ENCODE data around the gene ELAVL2.

ELAVL2 gene

GRCh38 chr9:23751633-23752032 is 74.4 kb downstream of the ELAVL2 start:
- H3K9me3 ChIP-seq (ENCODE audit: control insufficient read depth, low read length), result no peaks in the 10 kb centered on the region
- H3K79me2 ChIP-seq, result no peaks in the 10 kb centered on the region
- TF ChIP-seq CTCF (IDR thresholded peaks at IDR 0.05), result no peak
- H3K4me1 ChIP-seq, result no peaks in the 10 kb centered on the region
- H3K9ac ChIP-seq, result no peak overlapping the region
- H3K36me3 ChIP-seq (ENCODE audit: control insufficient read depth, insufficient read depth, low read length), result no peaks in the 10 kb centered on the region
- no peak overlapping the region for H3K27ac ChIP-seq
- no peaks in the 10 kb centered on the region for H3K27me3 ChIP-seq (ENCODE audit: control insufficient read depth, insufficient read depth, low read length)
- no peak overlapping the region for H3K4me3 ChIP-seq (ENCODE audit: low read depth, low read length)
- H3K4me2 ChIP-seq (ENCODE audit: low read length), result no peak overlapping the region
- H2AFZ ChIP-seq, result no peak overlapping the region

DNA sequence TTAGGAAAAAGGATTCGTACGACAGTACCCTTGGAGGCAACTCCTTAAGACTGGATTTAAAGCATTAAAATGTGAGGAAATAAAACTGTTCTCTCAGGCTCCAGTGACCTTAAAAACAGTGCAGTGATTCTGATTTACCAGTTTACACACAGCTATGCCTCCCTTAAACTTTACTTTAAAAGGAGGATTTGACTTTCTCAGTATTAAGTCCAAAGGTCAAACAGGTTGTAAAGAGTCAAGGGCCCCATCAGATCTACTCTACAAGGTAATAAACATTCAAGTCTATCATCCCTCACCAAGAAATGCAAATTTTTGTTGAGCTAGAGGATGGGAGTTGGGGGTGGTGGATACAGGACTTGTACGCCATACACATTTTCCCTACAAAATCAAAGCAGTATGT is 75.2 kb downstream of the ELAVL2 start:
- TF ChIP-seq CTCF (IDR thresholded peaks at IDR 0.05), result no peak
- Histone ChIP-seq H3K4me2 (ENCODE audit: low read length) (no peak overlapping the region), H3K27ac (no peak overlapping the region), H3K79me2 (no peaks in the 10 kb centered on the region), H3K9ac (no peak overlapping the region), H3K4me3 (ENCODE audit: low read depth, low read length) (no peak overlapping the region), H3K27me3 (ENCODE audit: control insufficient read depth, insufficient read depth, low read length) (no peaks in the 10 kb centered on the region), H3K4me1 (no peaks in the 10 kb centered on the region), H3K9me3 (ENCODE audit: control insufficient read depth, low read length) (no peaks in the 10 kb centered on the region), H2AFZ (no peak overlapping the region), H3K36me3 (ENCODE audit: control insufficient read depth, insufficient read depth, low read length) (no peaks in the 10 kb centered on the region)

- TF ChIP-seq CTCF (IDR thresholded peaks at IDR 0.05), result no peak
- Histone ChIP-seq H3K27ac (no peak overlapping the region), H3K27me3 (ENCODE audit: control insufficient read depth, insufficient read depth, low read length) (no peaks in the 10 kb centered on the region), H3K4me3 (ENCODE audit: low read depth, low read length) (no peak overlapping the region), H2AFZ (no peak overlapping the region), H3K4me2 (ENCODE audit: low read length) (no peak overlapping the region), H3K9me3 (ENCODE audit: control insufficient read depth, low read length) (no peaks in the 10 kb centered on the region), H3K79me2 (no peaks in the 10 kb centered on the region), H3K36me3 (ENCODE audit: control insufficient read depth, insufficient read depth, low read length) (no peaks in the 10 kb centered on the region), H3K4me1 (no peaks in the 10 kb centered on the region), H3K9ac (no peak overlapping the region)
These were observed 78.7 kb downstream of the ELAVL2 start for GRCh38 chr9:23747088-23748075.

DNA sequence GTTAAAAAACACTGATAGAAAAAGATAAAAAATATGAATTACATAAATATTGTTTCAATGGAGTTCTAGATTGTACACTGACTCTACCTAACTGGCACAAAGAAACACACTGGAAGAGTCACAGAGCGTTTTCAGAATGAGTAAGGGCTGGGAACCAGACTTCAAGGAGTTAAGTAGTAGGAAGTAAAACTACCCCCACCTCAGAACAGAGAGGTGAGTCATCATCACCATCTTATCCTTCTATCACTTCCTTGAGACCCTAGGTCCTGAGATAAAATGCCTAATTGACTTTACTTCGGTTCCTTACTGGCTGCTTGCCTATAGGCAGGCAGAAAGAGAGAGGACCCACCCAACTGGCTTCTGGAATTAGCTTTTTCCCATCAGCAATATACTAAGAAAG is 79.7 kb downstream of the ELAVL2 start:
- Histone ChIP-seq H3K9me3 (ENCODE audit: control insufficient read depth, low read length) (no peaks in the 10 kb centered on the region), H3K4me1 (no peaks in the 10 kb centered on the region), H2AFZ (no peak overlapping the region), H3K4me2 (ENCODE audit: low read length) (no peak overlapping the region), H3K36me3 (ENCODE audit: control insufficient read depth, insufficient read depth, low read length) (no peaks in the 10 kb centered on the region), H3K9ac (no peak overlapping the region), H3K27ac (no peak overlapping the region), H3K79me2 (no peaks in the 10 kb centered on the region), H3K27me3 (ENCODE audit: control insufficient read depth, insufficient read depth, low read length) (no peaks in the 10 kb centered on the region), H3K4me3 (ENCODE audit: low read depth, low read length) (no peak overlapping the region)
- TF ChIP-seq CTCF (IDR thresholded peaks at IDR 0.05), result no peak

DNA sequence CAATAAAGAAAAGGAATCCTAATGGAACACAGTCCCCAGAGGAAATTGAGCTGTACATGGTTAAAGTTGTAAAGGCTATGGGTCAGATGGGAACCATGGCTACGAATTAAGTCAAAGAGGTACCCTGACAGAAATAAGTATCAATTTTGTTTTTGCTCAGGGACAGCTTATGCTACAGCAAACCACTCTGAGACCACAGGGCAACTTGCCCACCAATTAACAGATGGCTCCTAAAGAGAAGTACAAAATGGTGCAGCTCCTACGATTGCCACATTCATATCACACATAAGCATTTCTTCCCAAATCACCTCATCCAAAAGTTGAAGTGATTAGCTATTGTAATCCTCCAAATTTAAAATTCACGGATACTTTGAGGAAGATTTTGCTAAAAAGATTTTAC is 83.0 kb downstream of the ELAVL2 start:
- Histone ChIP-seq H2AFZ (no peak overlapping the region), H3K27me3 (ENCODE audit: control insufficient read depth, insufficient read depth, low read length) (no peaks in the 10 kb centered on the region), H3K4me2 (ENCODE audit: low read length) (no peak overlapping the region), H3K27ac (no peak overlapping the region), H3K79me2 (no peaks in the 10 kb centered on the region), H3K4me3 (ENCODE audit: low read depth, low read length) (no peak overlapping the region), H3K4me1 (no peaks in the 10 kb centered on the region), H3K9ac (no peak overlapping the region), H3K36me3 (ENCODE audit: control insufficient read depth, insufficient read depth, low read length) (no peaks in the 10 kb centered on the region), H3K9me3 (ENCODE audit: control insufficient read depth, low read length) (no peaks in the 10 kb centered on the region)
- no peak for TF ChIP-seq CTCF (IDR thresholded peaks at IDR 0.05)

Measured in parathyroid adenoma (tissue), 2 donors.